Endodermal cell (in vitro differentiated cells): ENCODE results near the gene SEC14L1. TPM values are rescaled to one million over a fixed set of nuclear protein-coding genes. Genes with fewer than 3 reads are reported as not detected.

ENCODE experiments used
- DNase-seq: peaks from one replicate; pipeline ENCODE4 v3.0.0-alpha.2; 2017
- H3K27ac ChIP-seq: 2 replicates; pipeline ENCODE4 v1.5.1; 2013; ENCODE audit warnings: mild to moderate bottlenecking, low read depth, low read length, moderate library complexity
- H3K27me3 ChIP-seq: 2 replicates; pipeline ENCODE4 v1.6.1; 2013; ENCODE audit warnings: mild to moderate bottlenecking, low read length, moderate library complexity; ENCODE audit not compliant: insufficient read depth, control insufficient read depth, poor library complexity, severe bottlenecking
- H3K36me3 ChIP-seq: 2 replicates; pipeline ENCODE4 v1.7.0; 2013; ENCODE audit warnings: mild to moderate bottlenecking, low read length, moderate library complexity; ENCODE audit not compliant: control insufficient read depth, insufficient read depth
- H3K4me1 ChIP-seq: one replicate; pipeline ENCODE4 v1.7.0; 2013; ENCODE audit warnings: low read length; ENCODE audit not compliant: control insufficient read depth, insufficient read depth
- H3K4me3 ChIP-seq: 2 replicates; pipeline ENCODE4 v1.5.1; 2013; ENCODE audit warnings: mild to moderate bottlenecking, low read length, moderate library complexity
- H3K9ac ChIP-seq: 2 replicates; pipeline ENCODE4 v1.6.1; 2013; ENCODE audit warnings: mild to moderate bottlenecking, low read length, moderate library complexity; ENCODE audit not compliant: poor library complexity, severe bottlenecking; ENCODE audit errors: extremely low read depth
- H3K9me3 ChIP-seq: 2 replicates; pipeline ENCODE4 v1.6.1; 2013; ENCODE audit warnings: mild to moderate bottlenecking, low read length, moderate library complexity; ENCODE audit not compliant: control insufficient read depth
- H3K27ac Mint-ChIP-seq: 2 replicates; pipeline ENCODE4 v1.8.0; 2020; ENCODE audit warnings: mixed read lengths
- H3K27me3 Mint-ChIP-seq: 2 replicates; pipeline ENCODE4 v1.8.0; 2021; ENCODE audit warnings: mild to moderate bottlenecking, mixed read lengths; ENCODE audit not compliant: insufficient read depth
- H3K36me3 Mint-ChIP-seq: 2 replicates; pipeline ENCODE4 v1.8.0; 2020; ENCODE audit warnings: low read depth, mixed read lengths
- H3K4me1 Mint-ChIP-seq: 2 replicates; pipeline ENCODE4 v1.8.0; 2020; ENCODE audit warnings: mixed read lengths
- H3K4me3 Mint-ChIP-seq: 2 replicates; pipeline ENCODE4 v1.8.0; 2020; ENCODE audit warnings: mild to moderate bottlenecking, moderate library complexity, mixed read lengths
- H3K9me3 Mint-ChIP-seq: 2 replicates; pipeline ENCODE4 v1.8.0; 2020; ENCODE audit warnings: mild to moderate bottlenecking, mixed read lengths
- WGBS, 2 experiments: methylation state at CpG; one replicate each; pipeline versions ENCODE4 v1.1.5 to v1.1.7; 2013; ENCODE audit warnings: missing lambda C conversion rate in 2 of 2, mixed read lengths in 1 of 2; ENCODE audit not compliant: insufficient coverage in 1 of 2, insufficient read length in 1 of 2; 5-methylcytosine and 5-hydroxymethylcytosine counted together
- total RNA-seq, 2 donors: library from RNA; stranded (reverse); fragmentation: NEBNext Ultra II Directional in 1 of 2; extraction: Animal tissue kit (Norgen Biotek cat#: 25700) in 1 of 2; gene quantifications; 2 replicates in 1 of 2; 3 replicates in 1 of 2; pipeline ENCODE4 v1.2.1, GENCODE V29; 2021
- TF ChIP-seq, protein P1 (sequence below): fragments of 200-600 bp; sonication (generic); conservative IDR thresholded peaks from 2 replicates; pipeline ENCODE4 v1.5.0; 2021; ENCODE audit warnings: antibody characterized with exemption, mild to moderate bottlenecking

SEC14L1 gene
- total RNA-seq, 2 donors from 2014 or later, result 77.0 to 87.4 TPM

DNA sequence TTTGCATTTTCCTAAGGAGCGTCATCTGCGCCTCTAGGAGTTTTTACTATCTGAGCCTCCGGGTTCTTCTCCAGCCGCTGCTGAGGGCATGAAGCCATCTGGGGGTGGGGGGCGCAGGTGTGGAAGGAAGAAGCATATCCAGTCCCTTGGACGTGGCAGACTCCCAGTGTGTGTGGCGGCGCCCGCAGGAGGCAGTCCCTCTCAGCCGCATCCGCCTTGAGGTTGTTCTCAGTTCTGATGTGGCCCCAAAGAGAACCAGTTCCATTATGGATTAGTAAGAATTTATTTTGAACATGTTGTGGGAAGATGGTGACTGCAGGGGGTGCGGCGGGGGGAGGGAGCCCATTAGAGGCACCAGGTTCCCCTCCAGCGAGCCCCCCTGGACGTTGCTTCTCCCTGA lies 100.2 kb downstream of the SEC14L1 start:
- H3K4me1 ChIP-seq, result no peaks in the 10 kb centered on the region
- TF ChIP-seq, protein P1, sequence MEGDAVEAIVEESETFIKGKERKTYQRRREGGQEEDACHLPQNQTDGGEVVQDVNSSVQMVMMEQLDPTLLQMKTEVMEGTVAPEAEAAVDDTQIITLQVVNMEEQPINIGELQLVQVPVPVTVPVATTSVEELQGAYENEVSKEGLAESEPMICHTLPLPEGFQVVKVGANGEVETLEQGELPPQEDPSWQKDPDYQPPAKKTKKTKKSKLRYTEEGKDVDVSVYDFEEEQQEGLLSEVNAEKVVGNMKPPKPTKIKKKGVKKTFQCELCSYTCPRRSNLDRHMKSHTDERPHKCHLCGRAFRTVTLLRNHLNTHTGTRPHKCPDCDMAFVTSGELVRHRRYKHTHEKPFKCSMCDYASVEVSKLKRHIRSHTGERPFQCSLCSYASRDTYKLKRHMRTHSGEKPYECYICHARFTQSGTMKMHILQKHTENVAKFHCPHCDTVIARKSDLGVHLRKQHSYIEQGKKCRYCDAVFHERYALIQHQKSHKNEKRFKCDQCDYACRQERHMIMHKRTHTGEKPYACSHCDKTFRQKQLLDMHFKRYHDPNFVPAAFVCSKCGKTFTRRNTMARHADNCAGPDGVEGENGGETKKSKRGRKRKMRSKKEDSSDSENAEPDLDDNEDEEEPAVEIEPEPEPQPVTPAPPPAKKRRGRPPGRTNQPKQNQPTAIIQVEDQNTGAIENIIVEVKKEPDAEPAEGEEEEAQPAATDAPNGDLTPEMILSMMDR, result no peak
- no peak overlapping the region for H3K4me3 ChIP-seq
- H3K36me3 ChIP-seq, result no peaks in the 10 kb centered on the region
- Mint-ChIP-seq H3K27me3 (no peaks in the 10 kb centered on the region), H3K36me3 (no peaks in the 10 kb centered on the region), H3K9me3 (no peaks in the 10 kb centered on the region), H3K4me1 (no peaks in the 10 kb centered on the region), H3K4me3 (no peak overlapping the region), H3K27ac (no peak overlapping the region)
- no peak for DNase-seq
- H3K9ac ChIP-seq, result no peak overlapping the region
- H3K27ac ChIP-seq, result no peak overlapping the region
- WGBS, 2 experiments, result 94 to 100% methylated on average over 1 to 15 of the region's 15 CpGs
- H3K9me3 ChIP-seq, result no peaks in the 10 kb centered on the region
- no peaks in the 10 kb centered on the region for H3K27me3 ChIP-seq

GRCh38 chr17:77242118-77242851 lies 101.5 kb downstream of the SEC14L1 start:
- H3K4me1 ChIP-seq, result no peaks in the 10 kb centered on the region
- no peaks in the 10 kb centered on the region for H3K36me3 ChIP-seq
- DNase-seq, result peak; percentile 63
- H3K4me3 Mint-ChIP-seq, result no peak overlapping the region
- TF ChIP-seq, protein P1, result no peak
- H3K36me3 Mint-ChIP-seq, result no peaks in the 10 kb centered on the region
- H3K9me3 ChIP-seq, result no peaks in the 10 kb centered on the region
- H3K9me3 Mint-ChIP-seq, result no peaks in the 10 kb centered on the region
- H3K27ac ChIP-seq, result no peak overlapping the region
- H3K4me3 ChIP-seq, result no peak overlapping the region
- no peak overlapping the region for H3K9ac ChIP-seq
- H3K27me3 Mint-ChIP-seq, result peaks cover under 1% of the 10 kb centered on the region
- no peaks in the 10 kb centered on the region for H3K27me3 ChIP-seq
- no peaks in the 10 kb centered on the region for H3K4me1 Mint-ChIP-seq
- 83 to 86% methylated on average over 12 to 23 of the region's 23 CpGs for WGBS, 2 experiments
- no peak overlapping the region for H3K27ac Mint-ChIP-seq

DNA sequence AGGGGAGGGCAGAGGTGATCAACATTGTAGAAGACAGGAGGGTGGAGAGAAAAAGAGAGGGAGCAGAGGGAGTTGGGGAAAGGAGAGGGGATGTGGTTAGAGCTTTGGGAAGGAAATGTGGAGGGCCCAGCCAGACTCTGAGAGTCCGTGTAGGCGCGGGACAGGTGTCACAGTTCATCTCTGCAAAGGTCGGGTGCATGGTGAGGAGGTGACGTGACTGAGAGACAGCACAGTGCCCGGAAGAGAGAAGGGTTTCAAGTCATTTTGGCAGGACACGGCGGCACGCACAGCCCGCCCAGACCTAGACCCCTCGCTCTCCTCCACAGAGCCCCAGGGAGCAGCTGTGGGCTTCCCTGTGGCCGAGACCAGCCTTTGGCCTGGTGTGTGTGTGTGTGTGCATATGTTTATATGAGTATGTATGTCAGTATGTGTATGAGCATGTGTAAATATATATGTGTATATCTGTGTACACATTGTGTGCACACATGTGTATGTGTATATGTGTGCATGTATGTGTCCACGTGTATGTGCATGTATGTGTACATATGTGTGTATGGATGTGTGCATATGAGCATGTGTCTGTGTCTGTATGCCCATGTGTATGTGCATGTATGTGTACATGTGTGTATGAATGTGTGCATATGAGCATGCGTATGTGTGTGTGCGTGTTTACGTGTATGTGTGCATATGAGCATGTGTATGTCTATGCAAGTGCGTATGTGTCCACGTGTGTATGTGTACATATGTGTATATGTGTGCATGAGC lies 104.6 kb downstream of the SEC14L1 start:
- WGBS, 2 experiments, result 75 to 81% methylated on average over 12 to 18 of the region's 18 CpGs
- no peaks in the 10 kb centered on the region for H3K9me3 ChIP-seq
- Mint-ChIP-seq H3K36me3 (no peaks in the 10 kb centered on the region), H3K9me3 (no peaks in the 10 kb centered on the region), H3K4me3 (no peak overlapping the region), H3K27me3 (peaks cover 25% of the 10 kb centered on the region), H3K27ac (no peak overlapping the region), H3K4me1 (no peaks in the 10 kb centered on the region)
- no peaks in the 10 kb centered on the region for H3K4me1 ChIP-seq
- DNase-seq, result no peak
- peaks cover 11% of the 10 kb centered on the region for H3K27me3 ChIP-seq
- TF ChIP-seq, protein P1, result no peak
- no peak overlapping the region for H3K9ac ChIP-seq
- no peak overlapping the region for H3K27ac ChIP-seq
- no peaks in the 10 kb centered on the region for H3K36me3 ChIP-seq
- no peak overlapping the region for H3K4me3 ChIP-seq
